GM21423 (cell line): ENCODE measurements around the gene UPF1.
"Not testable (repeated sequence)": the region's sequence is repeated elsewhere in the genome, so short reads cannot be mapped to it uniquely, and the experiment has no call there.

Source experiments
- ATAC-seq: cut with Tn5 transposase; IDR thresholded peaks from one replicate; pipeline ENCODE4 v1.9.1; 2021; ENCODE audit warnings: mild to moderate bottlenecking, moderate library complexity; ENCODE audit not compliant: unreplicated experiment

The UPF1 gene

DNA sequence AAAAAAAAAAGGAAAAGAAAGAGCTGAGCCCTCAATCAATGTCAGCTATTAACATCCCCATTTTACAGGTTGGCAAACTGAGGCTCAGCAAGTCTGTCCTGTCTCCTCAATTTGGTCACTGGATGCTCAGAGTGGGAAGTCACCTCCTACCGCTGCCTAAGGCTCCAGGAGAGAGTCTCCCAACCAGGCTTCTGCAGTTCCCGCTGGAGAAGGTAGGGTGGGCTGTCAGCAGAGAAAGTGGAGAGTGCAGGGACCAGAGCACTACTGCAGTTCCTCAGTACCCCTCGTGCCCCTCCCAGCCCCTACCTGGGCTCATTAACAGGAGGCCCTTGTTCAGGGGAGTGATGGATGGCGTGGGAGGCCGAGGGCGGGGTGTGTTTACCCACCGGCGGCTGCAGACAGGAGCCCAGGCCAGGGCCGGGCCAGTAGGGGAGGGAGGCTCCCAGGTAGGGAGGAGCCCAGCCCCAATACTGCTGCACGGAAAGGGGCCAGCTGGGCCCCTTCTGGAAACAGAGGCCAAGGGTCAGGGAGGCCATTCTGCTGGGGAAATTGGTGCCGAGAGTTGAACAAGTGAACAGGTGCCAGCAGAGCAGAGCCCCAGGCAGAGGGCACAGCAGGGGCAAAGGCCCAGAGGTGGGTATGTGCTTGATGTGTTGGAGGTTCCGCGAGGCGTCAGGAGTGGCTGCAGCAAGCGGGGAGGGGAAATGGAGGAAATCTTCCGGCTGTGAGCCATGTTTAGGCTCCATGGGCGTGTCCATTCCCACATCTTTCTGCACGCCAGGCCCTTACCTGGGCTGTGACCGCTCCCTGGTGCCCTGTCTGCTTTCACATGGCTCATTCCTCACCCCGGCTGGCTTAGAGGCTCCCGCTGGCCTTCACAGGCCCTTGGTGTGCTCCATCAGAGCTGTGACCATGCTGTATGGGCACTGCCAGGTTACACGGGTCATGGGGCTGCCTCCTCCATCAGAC, 33.1 kb upstream of the UPF1 start:
- no peak for ATAC-seq

- ATAC-seq, result no peak
These were observed 32.3 kb upstream of the UPF1 start for GRCh38 chr19:18799389-18799970.

- ATAC-seq, result no peak
These were observed 31.7 kb upstream of the UPF1 start for GRCh38 chr19:18800079-18800478.

DNA sequence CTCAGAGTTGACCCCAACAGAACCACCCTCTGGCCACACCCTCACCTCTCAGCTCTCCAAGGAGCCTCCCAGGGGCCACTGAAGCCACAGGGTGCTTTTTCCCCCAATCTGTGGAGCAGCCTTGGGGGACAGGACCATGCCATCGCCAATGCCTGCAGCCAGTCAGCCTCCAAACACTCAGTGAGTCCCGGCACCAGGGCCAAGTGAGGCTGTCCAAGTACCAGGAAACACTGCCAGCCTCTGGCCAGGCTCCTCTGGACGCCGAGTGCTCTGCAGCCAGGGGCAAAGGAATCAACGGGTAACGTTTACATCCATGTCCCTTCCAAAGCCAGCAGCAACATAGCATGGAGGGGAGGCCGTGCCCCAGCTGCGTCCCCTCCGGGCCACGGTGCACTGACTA, 31.1 kb upstream of the UPF1 start:
- ATAC-seq, result no peak

GRCh38 chr19:18802354-18802753, 29.4 kb upstream of the UPF1 start:
- no peak for ATAC-seq

DNA sequence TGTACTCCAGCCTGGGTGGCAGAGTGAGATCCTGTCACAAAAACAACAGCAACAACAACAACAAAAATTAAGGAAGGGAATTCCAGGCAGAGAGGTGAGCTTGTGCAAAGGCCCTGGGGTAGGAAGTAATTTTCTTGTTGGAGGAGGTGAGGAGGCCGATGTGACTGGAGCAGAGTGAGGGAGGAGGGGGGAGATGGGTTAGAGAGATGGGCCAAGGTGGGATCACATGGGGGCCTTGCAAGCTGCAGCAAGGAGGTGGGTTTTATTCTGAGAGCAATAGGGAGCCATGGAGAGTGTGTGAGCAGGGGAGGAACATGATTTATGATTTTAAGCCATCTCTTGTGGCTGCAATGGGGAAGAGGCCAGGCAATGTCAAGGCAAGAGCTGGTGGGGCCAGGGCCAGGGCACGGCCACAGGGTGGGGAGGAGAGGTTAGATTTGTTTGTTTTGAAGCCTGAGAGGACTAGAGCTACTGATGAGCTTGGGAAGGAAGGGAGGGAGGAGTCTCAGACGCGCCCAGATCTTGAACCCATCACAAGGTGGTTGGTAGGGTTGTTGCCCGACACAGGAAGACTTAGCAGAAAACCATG, 28.1 kb upstream of the UPF1 start:
- no peak for ATAC-seq

DNA sequence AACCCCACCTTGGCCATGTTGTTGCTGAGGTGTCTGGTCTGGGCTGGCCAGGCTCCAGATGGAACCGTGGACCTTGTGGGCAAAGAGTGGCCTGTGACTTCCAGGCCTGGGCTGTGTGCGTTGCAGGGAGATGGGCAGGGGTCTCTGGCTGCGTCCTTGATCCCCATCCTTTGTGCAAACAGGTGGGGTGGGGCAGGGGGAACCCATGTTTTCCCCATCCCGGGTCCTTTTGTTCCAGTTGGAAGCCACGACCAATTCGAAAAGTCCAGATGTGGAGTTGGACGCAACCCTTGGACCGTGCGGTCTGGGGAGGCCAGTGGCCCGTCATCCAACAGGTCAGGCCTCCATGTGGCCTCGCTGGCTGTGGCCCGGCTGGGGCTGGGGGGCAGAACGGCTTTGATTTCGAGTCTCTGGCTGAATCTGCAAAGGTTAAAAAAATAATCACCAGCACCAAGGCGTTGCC, 27.6 kb upstream of the UPF1 start:
- no peak for ATAC-seq

- no peak for ATAC-seq
These were observed 27.1 kb upstream of the UPF1 start for GRCh38 chr19:18804643-18805042.

DNA sequence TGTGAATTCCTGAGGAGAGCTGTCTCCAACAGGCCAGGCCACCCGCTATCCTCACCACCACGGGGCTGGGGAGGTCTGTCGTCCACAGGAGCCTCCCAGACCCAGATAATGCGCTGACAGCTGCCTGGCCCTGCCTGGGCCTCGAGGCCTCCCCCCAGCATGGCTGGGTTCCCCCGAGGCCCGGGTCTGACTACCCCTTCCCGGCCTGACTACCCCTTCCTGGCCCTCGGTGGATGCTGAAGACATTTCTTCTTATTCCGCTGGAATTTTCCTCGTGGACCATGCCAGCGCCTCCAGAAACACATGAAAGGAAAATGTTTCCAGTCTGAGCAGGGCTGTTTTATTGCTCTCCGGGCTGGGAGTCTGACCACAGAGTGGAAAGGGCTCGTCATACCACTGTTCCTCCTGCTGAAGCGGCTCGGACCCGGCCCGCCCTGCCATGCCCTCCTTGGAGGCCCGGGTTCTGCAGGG, 23.9 kb upstream of the UPF1 start:
- no peak for ATAC-seq

GRCh38 chr19:18809149-18809868, 22.4 kb upstream of the UPF1 start:
- ATAC-seq, result no peak

DNA sequence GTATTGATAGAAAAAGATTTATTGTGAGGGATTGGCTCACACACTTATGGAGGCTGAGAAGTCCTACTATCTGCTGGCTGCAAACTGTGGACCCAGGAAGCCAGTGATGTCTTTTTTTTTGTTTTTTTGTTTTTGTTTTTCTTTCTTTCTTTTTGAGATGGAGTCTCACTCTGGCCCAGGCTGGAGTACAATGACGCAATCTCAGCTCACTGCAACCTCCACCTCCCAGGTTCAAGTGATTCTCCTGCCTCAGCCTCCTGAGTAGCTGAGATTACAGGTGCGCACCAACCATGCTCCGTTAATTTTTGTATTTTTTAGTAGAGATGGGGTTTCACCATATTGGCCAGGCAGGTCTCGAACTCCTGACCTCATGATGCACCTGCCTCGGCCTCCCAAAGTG, 20.1 kb upstream of the UPF1 start:
- ATAC-seq, result not testable (repeated sequence)

DNA sequence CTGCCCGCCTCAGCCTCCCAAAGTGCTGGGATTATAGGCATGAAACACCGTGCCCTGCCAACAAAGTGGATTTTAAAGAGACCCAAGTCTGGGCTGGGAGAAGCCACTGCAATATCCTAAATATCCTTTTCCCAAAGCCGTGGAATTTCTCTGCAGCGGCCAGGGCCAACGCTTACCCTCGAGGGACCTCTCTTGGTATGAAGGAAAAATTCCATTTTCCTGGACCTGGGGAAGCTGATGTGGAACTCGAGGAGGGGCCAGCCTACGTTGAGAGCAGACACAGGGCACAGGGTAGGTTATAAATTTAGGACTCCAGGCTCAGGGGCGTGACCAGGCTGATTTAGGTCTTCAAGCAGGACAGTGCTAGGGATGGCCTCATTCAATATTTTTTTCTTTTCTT, 17.7 kb upstream of the UPF1 start:
- ATAC-seq, result no peak

- no peak for ATAC-seq
These were observed 16.1 kb upstream of the UPF1 start for GRCh38 chr19:18815673-18816072.

DNA sequence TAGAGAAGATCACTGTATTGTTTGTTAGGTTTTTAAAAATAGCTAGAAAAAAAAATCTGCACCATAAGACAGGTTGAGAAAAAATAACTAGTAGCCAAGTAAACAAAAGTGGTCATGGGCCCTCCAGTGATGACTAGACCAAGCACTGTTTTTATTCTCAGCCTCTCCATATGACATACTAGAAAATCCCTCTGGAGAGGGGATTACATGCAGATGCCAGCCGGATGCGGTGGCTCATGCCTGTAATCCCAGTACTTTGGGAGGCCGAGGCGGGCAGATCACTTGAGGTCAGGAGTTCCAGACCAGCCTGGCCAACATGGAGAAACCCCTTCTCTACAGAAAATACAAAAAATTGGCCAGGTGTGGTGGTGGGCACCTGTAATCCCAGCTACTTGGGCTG, 15.1 kb upstream of the UPF1 start:
- not testable (repeated sequence) for ATAC-seq

DNA sequence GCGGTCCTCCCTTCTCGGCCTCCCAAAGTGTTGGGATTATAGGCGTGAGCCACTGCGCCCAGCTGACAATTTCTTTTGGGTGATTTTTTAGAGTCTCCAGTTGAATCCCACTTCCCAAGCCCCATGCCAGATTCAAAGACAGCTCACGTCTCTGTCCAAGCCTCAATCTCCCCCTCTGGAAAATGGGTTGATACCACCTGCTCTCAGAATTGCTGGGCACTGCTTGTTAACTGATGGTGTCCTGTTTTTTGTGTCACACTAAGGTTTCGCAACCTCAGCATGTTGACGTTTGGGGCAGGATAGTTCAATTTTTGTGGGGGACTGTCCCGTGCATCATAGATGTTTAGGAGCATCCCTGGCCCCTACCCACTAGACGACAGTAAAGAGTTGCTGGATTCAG, 14.2 kb upstream of the UPF1 start:
- ATAC-seq, result no peak

DNA sequence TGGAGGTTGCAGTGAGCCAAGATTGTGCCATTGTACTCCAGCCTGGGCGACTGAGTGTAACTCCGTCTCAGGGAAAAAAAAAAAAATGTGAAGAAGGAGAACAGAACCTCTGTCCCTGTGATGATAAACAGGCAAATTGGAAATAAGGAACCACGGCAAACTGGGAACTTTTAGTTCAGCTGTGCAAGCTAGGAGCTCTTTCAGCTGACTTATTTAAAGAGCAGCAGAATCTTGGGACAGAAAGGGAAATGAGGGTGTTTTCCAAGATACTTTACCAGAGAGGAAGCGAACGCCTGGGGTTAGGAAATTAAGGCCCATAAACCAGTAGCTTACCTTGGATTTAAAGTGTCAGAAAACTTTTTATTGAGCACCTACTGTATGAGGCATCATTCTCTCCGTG, 3.0 kb upstream of the UPF1 start:
- ATAC-seq, result no peak

DNA sequence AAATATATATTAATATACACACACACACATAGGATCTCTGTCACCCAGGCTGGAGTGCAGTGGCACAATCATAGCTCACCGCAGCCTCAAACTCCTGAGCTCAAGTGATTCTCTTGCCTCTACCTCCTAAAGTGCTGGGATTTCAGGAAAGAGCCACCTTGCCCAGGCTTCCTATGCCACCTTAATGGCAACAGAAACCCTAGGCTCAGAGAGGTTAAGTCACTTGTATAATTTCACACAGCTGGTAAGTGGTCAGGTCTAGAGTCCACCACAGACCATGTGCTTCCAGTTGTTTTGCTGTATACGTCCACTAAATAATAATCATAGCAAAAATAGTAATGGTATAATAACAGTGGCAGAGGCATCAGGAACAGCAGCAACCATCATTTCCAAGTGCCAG, 1.3 kb upstream of the UPF1 start:
- ATAC-seq, result no peak

DNA sequence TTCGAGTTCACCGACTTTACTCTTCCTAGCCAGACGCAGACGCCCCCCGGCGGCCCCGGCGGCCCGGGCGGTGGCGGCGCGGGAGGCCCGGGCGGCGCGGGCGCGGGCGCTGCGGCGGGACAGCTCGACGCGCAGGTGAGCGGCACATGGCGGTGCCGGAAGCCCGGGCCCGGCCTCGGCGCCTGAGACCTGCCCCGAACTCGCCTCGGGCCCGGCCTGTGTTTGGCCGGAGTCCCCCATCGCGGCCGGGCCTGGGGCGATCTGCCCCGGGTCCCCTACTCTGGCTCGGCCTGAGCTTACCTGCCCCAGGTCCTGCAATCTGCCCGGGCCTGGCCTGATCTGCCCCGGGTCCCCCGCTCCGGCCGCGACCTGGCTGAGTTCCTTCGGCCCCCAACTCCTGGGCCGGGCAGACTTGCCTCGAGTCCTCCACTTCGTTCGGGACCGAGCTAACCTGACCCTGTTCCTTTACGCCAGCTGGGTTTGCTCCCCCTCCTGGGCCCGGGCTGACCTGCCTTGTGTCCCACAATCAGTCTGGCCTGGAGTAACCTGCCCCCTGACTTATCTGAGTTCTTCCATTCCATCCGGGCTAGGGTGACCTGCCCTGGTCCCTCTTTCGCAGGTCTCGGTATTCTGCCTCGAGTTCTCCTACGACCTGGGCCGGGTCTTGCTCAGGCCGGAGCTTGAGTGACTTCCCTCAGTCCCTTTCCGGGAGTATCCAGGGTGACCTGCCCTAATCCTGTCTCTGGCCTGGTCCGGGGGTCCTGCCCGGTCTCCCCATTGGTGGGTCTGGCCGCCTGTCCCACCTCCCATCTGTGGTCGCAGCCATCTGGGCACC, 764 bp downstream of the UPF1 start:
- peak; percentile 27 for ATAC-seq

DNA sequence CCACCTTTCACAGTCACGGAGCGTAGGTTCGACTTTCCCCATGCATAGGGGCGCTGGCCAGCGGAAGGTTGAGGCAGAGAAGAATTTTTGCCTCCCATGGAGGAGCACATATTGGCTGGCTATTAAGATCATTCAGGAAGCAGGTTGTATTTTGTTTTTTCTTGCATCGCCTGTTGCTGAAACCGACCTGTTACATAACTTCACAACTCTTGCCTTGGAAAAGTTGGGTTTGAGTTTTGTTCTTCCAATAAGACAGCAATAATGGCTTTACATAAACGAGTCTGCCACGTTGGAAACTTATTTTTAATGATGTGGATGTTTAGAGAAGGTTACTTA, 1.4 kb downstream of the UPF1 start:
- ATAC-seq, result no peak

DNA sequence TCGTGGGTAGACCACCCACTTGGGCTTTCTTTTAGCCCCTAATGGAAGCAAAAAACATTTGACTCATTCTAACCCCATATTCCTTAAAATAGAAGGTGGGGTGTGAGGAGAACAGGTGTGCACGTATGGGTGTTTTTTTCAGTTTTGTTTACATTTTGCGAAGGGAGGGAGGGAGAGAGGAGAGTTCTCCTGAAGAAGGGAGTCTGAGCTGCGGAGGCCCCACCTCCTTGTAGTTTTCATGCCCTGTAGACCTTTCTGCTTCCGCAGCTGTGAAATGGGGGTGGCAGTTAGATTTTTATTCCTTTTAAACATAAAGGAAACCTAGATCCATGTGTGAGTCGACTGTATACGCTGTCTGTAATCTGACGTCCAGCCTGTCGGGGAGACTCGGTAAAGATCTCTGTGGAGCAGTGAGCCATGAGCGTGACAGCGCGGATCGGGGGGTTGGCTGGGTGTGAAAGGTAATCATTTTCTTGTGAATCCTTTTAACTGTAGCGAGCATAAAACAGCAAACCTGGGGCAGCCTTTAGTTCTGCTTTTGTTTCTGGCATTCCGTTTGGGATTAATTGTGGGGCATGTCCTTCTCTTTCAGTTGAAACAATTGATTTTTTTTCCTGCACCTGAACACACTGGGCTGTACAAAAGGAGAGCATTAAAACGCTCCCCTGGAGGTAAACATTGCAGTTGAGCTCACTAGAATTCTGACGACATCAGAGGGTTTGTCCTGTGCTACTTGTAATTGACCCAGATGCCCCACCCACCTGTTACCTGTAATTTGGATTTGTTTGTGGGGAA, 2.3 kb downstream of the UPF1 start:
- ATAC-seq, result no peak
